GM23338 (cell line): ENCODE data around the gene RNF13.

Experiments used
- EZH2phosphoT487 ChIP-seq: fragments of 200-600 bp; sonication (generic); IDR thresholded peaks from one replicate; pipeline ENCODE4 v1.8.1; 2018; ENCODE audit warnings: antibody characterized with exemption; ENCODE audit not compliant: unreplicated experiment
- JUNB ChIP-seq: IDR thresholded peaks from one replicate; pipeline ENCODE4 v1.6.1; 2016; ENCODE audit warnings: antibody characterized with exemption; ENCODE audit not compliant: unreplicated experiment
- POLR2AphosphoS5 ChIP-seq: IDR thresholded peaks from 2 replicates; pipeline ENCODE4 v1.6.1; 2016; ENCODE audit warnings: antibody characterized with exemption, low read depth
- TF ChIP-seq, protein P1 (sequence below), 2 experiments: fragments of 200-600 bp in 1 of 2; sonication (generic) in 1 of 2; conservative IDR thresholded peaks; 2 replicates each; pipeline versions ENCODE4 v1.5.1 to v1.6.1; 2016 to 2017; ENCODE audit warnings: antibody characterized with exemption in 2 of 2, low read depth in 2 of 2, mild to moderate bottlenecking in 2 of 2, moderate library complexity in 1 of 2

DNA sequence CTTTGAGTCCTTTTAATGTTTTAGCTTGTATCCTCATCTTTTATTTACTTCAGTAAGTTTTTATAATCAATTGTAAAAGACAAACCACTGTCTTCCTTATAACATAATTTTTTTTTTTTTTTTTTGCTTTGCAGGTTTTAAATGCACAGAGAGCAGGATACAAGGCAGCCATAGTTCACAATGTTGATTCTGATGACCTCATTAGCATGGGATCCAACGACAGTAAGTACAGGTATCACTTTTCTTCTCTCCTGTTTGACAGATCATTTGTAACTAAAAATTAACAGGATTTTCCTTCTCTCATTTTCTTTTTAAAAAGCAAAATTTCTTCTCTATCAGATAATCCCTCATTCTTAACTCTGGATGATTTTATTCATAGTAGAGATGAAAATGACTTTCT, 82.3 kb downstream of the RNF13 start:
- TF ChIP-seq, protein P1, sequence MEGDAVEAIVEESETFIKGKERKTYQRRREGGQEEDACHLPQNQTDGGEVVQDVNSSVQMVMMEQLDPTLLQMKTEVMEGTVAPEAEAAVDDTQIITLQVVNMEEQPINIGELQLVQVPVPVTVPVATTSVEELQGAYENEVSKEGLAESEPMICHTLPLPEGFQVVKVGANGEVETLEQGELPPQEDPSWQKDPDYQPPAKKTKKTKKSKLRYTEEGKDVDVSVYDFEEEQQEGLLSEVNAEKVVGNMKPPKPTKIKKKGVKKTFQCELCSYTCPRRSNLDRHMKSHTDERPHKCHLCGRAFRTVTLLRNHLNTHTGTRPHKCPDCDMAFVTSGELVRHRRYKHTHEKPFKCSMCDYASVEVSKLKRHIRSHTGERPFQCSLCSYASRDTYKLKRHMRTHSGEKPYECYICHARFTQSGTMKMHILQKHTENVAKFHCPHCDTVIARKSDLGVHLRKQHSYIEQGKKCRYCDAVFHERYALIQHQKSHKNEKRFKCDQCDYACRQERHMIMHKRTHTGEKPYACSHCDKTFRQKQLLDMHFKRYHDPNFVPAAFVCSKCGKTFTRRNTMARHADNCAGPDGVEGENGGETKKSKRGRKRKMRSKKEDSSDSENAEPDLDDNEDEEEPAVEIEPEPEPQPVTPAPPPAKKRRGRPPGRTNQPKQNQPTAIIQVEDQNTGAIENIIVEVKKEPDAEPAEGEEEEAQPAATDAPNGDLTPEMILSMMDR (conservative IDR thresholded peaks at IDR 0.05; ENCODE audit: low read depth in 2 of 2), result no peak
- TF ChIP-seq EZH2phosphoT487, result no peak
- TF ChIP-seq JUNB, result no peak
- no peak for TF ChIP-seq POLR2AphosphoS5
